Astrocyte (in vitro differentiated cells and primary cell): Measurements from ENCODE around the gene SNX13.

Source experiments
- CTCF ChIP-seq: IDR thresholded peaks from 2 replicates; pipeline ENCODE4 v1.5.1; 2011; ENCODE audit warnings: low read depth, mild to moderate bottlenecking, inconsistent platforms, low read length, moderate library complexity; ENCODE audit not compliant: insufficient read depth
- EZH2 ChIP-seq: IDR thresholded peaks from 2 replicates; pipeline ENCODE4 v1.6.1; 2012; ENCODE audit warnings: mild to moderate bottlenecking, low read length, inconsistent platforms; ENCODE audit not compliant: insufficient read depth

GRCh38 chr7:17934612-17935240 is 5.6 kb downstream of the SNX13 start:
- TF ChIP-seq EZH2 (no peak), CTCF (no peak)
